Islet precursor cell (in vitro differentiated cells): ENCODE results near the gene CSTF1.
A peak's percentile ranks its signal among the peaks of the same experiment; 100 is the strongest.
"Not testable (repeated sequence)": the region's sequence is repeated elsewhere in the genome, so short reads cannot be mapped to it uniquely, and the experiment has no call there.

Experiments used
- DNase-seq: peaks from one replicate; pipeline ENCODE4 v3.0.0-alpha.2; 2018

The CSTF1 gene

DNA sequence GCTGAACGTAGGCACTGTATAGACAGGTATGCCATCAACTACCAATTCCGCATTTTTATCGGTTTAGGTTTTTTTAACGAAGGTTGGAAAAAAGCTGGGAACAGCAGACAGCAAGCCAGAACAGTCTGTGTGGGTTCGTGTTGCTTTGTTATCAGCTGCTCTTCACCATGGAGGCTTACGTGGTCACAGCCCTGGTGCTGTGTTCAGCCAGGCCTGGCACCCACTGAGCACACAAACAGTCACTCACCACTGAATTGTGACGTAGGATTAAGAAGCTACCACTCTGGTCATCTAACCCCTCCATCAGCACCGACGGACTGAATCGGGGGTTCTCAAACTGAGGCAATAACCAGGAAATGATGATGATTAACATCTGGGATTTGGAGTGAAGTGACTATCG lies 20.5 kb upstream of the CSTF1 start:
- peak; percentile 24 for DNase-seq

- no peak for DNase-seq
These were observed 19.6 kb upstream of the CSTF1 start for GRCh38 chr20:56372850-56373249.

DNA sequence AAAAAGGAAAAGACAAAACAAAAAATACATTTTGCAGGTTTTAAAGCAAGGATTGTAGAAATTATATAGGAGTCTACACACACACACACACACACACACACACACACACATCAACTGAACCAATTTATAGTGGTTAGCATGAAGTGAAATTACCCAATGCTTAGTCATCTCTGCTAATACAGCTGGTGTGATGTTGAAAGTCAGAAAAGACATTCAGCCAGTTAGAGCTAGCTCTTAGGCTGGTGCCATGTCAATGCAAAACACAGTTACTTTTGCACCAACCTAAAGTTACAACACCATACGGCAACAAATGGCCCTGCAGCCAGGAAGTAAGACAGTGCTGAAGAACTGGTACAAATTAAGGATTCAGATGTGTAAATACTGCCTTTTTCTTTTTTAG lies 18.5 kb upstream of the CSTF1 start:
- peak; percentile 15 for DNase-seq

DNA sequence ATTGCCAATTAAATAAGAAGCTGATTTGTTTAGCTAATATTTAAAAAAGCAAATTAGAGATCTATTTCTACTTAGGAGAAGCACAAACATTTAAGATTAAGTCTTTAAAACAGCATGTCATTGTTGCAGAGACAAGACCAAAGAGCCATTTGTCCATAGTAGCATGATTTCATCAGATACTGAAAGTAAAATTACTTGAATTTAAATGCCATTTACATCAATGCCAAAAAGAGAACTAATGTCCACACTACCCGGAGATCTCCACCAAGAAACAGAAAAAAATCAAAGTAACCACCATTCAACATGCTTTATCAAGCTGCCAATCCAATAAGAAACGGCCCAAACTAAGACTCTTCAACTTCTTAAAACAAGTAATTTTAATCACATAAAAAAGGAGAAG lies 16.1 kb upstream of the CSTF1 start:
- no peak for DNase-seq

DNA sequence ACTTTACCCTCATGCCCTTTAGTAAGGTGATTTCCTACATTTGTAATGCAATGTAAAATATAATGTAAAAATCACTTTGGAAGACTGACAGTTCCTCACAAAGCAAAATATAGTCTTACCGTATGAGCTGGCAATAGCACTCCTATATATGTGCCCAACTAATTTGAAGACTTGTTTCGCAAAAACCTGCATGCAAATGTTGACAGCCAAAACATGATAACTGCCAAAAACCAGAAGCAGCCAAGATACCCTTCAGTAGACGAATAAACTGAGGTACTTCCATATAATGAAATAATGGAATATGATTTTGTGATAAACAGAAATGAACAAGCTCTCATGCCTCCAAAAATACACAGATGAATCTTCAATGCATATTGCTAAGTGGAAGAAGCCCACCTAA lies 14.1 kb upstream of the CSTF1 start:
- no peak for DNase-seq

- DNase-seq: no peak
These were observed 12.1 kb upstream of the CSTF1 start for GRCh38 chr20:56380375-56380774.

DNA sequence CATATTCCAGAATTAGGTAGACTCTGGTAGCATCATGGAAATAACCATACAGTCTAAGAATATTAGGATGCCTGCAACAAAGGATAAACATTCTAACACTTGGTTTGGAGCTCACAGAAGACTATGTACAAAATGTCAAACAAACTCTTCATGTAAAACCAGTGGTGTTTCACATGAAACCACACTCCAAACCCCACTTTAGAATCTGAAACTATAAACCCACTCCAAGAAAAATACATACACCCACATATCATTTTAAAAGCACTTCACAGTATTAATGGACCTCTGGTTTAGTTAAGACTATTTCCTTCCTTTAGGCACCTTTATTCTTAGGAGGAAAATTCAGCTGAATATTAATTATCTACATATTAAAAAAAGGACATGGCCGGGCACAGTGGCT lies 10.9 kb upstream of the CSTF1 start:
- DNase-seq: no peak

DNA sequence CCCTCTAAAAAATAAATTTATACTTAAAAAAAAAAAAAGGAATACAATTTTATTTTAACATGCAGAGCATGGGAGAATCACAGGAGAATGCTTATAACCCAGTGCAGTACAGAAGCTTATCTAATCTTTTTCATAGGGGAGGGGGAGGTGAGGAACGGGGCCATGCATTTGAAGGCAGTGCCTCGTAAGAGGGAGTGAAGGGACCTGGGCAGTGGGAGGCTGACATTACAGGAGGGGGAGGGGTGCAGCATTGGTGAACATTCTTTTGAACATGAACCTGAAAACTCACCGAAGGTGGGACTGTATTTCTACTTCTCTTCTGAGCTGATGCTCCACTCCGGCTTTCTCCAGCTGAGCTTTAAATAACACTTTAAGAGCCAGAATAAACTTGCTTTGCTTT lies 9.7 kb upstream of the CSTF1 start:
- DNase-seq: no peak

GRCh38 chr20:56383334-56383733 lies 9.1 kb upstream of the CSTF1 start:
- no peak for DNase-seq

DNA sequence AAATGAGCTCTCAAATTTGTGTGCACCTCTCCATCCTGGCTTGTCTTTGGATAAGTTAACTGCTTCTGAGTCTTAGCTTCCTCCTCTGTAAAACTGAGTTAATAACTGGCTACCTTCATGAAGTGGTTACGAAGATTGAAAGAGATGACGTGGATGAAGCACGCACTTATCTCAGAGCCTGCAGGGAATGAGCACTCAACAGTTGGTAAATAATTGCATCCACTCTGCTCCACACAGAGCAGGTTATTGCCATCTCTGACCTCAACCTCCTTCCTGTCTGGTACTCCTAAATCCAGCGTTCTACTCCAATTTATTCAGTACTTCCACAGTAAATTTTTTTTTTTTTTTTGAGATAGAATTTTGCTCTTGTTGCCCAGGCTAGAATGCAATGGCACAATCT lies 7.3 kb upstream of the CSTF1 start:
- no peak for DNase-seq

- DNase-seq: no peak
These were observed 6.2 kb upstream of the CSTF1 start for GRCh38 chr20:56386219-56386618.

- DNase-seq: no peak
These were observed 3.6 kb upstream of the CSTF1 start for GRCh38 chr20:56388882-56389281.

GRCh38 chr20:56389807-56390206 lies 2.6 kb upstream of the CSTF1 start:
- no peak for DNase-seq

GRCh38 chr20:56390396-56390795 lies 2.0 kb upstream of the CSTF1 start:
- DNase-seq: not testable (repeated sequence)

GRCh38 chr20:56391037-56391436 lies 1.4 kb upstream of the CSTF1 start:
- no peak for DNase-seq

- no peak for DNase-seq
These were observed 781 bp upstream of the CSTF1 start for GRCh38 chr20:56391596-56392131.

GRCh38 chr20:56392881-56393482 lies 537 bp downstream of the CSTF1 start:
- DNase-seq: no peak

DNA sequence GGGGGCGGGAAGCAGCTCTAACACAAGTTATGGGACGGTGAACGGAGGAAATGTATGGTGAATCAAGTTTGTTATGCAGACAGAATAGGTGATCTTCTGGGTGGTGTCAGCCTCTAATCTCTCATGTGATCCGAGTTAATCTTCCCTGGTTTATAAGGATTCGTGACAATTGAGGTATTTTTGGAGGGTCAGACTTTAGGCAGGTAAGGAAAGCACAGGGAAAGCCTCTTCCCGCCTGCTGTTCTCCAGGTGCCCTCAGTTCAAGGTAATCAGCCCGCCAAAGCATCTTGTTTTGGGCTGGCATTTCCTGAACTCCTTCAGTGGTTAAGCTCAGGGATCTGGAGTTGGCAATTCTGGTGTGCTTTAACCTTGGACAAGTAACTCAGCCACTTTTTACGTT lies 1.2 kb downstream of the CSTF1 start:
- DNase-seq: no peak

DNA sequence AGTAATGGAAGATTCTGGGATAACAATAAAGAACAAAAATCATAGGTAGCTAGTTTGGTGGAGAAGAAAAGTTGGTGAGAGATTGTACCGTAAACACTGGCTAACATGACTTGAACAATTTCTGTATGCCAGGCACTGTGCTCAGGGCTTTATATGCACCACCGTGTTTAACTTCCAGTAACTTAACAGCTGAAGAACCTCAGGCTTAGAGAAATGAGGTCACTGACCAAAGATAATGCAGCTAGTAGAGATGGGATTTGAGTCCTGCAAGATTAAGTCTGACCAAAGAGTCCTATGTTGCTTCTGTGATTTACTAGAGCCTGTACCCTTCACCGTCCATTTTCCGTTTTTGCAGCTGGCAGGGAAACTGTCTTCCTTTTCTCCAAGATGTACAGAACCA lies 2.7 kb downstream of the CSTF1 start:
- DNase-seq: no peak

GRCh38 chr20:56400001-56400640 lies 7.7 kb downstream of the CSTF1 start:
- no peak for DNase-seq

GRCh38 chr20:56403465-56403864 lies 11.0 kb downstream of the CSTF1 start:
- no peak for DNase-seq

DNA sequence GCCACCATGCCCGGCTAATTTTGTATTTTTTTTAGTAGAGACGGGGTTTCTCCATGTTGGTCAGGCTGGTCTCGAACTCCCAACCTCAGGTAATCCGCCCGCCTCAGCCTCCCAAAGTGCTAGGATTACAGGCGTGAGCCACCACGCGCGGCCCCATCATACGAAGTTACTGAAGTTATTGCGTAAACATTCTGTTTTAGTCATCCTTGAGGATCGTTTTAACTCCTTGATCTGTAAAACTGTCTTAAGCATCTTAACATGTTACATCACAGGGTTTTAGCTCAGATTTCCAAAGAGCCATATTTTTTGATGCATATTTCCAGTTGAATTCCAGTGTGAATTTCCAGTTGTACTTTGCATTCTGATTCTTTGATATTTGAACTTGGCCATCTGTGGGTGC lies 12.9 kb downstream of the CSTF1 start:
- not testable (repeated sequence) for DNase-seq

- DNase-seq: no peak
These were observed 14.5 kb downstream of the CSTF1 start for GRCh38 chr20:56406910-56407309.

DNA sequence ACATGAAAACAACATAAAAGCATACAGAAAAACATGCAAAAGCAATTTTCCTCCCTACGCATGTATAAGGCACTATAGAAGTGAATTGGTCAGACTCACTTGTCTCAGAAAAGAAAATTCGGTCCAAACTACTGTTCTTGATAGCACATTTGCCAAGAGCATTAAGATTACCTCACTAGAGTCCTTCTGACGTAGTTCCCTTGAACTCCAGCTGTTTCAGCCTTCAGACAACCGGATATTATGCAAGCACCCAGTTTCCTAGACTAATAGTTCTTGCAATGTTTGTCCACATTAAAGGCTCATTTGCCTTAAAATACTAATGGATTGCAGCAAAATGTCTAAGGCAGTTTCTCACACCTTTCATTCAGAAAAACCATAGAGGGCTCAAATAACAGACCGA lies 17.1 kb downstream of the CSTF1 start:
- no peak for DNase-seq

GRCh38 chr20:56409956-56410355 lies 17.5 kb downstream of the CSTF1 start:
- DNase-seq: no peak
